ENCODE measurements around the gene SLC35F2.
A peak's percentile ranks its signal among the peaks of the same experiment; 100 is the strongest.

Gene SLC35F2

DNA sequence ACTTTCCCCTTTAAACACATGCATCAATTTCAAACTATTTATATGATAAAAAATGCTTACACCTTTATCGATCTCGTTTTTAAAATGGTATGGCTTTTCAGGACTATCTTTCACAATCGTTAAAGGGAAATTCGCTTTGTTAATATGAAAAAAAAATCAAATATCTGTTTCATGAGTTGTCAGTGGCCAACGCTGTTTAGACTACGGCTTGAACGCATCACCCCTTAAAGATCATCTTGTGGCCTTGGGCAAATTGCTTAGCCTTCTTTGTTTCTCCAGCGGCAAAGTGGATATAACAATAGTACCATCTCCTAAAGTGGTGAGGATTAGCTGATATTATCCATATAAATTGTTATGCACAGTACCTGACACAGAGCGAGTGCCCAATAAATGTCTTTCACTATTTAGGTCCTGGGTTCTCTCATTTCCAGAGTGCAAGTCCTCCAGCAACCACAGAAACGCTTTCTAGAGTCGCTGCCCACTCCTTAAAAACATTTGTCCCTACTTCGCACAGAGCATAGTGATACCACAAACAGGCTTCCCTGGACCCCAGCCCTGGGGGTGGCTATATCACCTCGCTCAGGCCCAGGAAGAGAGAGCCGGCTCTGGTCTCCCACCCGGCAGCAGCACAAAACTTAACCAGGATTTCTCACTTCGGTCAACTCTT, 904 bp downstream of the SLC35F2 start:
- peak; percentile 17; the same call in 2 of the 3 replicates for ATAC-seq
- TF ChIP-seq, protein P1, sequence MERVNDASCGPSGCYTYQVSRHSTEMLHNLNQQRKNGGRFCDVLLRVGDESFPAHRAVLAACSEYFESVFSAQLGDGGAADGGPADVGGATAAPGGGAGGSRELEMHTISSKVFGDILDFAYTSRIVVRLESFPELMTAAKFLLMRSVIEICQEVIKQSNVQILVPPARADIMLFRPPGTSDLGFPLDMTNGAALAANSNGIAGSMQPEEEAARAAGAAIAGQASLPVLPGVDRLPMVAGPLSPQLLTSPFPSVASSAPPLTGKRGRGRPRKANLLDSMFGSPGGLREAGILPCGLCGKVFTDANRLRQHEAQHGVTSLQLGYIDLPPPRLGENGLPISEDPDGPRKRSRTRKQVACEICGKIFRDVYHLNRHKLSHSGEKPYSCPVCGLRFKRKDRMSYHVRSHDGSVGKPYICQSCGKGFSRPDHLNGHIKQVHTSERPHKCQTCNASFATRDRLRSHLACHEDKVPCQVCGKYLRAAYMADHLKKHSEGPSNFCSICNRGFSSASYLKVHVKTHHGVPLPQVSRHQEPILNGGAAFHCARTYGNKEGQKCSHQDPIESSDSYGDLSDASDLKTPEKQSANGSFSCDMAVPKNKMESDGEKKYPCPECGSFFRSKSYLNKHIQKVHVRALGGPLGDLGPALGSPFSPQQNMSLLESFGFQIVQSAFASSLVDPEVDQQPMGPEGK (CRISPR knock-in tag; IDR thresholded peaks at IDR 0.05; ENCODE audit: borderline replicate concordance): no peak
- TF ChIP-seq, protein P2, sequence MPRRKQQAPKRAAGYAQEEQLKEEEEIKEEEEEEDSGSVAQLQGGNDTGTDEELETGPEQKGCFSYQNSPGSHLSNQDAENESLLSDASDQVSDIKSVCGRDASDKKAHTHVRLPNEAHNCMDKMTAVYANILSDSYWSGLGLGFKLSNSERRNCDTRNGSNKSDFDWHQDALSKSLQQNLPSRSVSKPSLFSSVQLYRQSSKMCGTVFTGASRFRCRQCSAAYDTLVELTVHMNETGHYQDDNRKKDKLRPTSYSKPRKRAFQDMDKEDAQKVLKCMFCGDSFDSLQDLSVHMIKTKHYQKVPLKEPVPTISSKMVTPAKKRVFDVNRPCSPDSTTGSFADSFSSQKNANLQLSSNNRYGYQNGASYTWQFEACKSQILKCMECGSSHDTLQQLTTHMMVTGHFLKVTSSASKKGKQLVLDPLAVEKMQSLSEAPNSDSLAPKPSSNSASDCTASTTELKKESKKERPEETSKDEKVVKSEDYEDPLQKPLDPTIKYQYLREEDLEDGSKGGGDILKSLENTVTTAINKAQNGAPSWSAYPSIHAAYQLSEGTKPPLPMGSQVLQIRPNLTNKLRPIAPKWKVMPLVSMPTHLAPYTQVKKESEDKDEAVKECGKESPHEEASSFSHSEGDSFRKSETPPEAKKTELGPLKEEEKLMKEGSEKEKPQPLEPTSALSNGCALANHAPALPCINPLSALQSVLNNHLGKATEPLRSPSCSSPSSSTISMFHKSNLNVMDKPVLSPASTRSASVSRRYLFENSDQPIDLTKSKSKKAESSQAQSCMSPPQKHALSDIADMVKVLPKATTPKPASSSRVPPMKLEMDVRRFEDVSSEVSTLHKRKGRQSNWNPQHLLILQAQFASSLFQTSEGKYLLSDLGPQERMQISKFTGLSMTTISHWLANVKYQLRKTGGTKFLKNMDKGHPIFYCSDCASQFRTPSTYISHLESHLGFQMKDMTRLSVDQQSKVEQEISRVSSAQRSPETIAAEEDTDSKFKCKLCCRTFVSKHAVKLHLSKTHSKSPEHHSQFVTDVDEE (CRISPR knock-in tag; IDR thresholded peaks at IDR 0.05): no peak
- TF ChIP-seq GLIS3 (CRISPR knock-in tag; IDR thresholded peaks at IDR 0.05): no peak
- no peak for TF ChIP-seq ZFP30 (CRISPR knock-in tag; IDR thresholded peaks at IDR 0.05)
- TF ChIP-seq SNAI2 (CRISPR knock-in tag; IDR thresholded peaks at IDR 0.05): no peak
- no peak for TF ChIP-seq BACH2 (CRISPR knock-in tag; IDR thresholded peaks at IDR 0.05; ENCODE audit: borderline replicate concordance)
- TF ChIP-seq ZFP3 (CRISPR knock-in tag; IDR thresholded peaks at IDR 0.05): no peak
- TF ChIP-seq ZNF565 (CRISPR knock-in tag; conservative IDR thresholded peaks at IDR 0.05; ENCODE audit: low read depth): no peak
- no peak for TF ChIP-seq ZNF70 (CRISPR knock-in tag; IDR thresholded peaks at IDR 0.05)
- no peak for TF ChIP-seq ISL1 (CRISPR knock-in tag; IDR thresholded peaks at IDR 0.05)
- TF ChIP-seq, protein P3, sequence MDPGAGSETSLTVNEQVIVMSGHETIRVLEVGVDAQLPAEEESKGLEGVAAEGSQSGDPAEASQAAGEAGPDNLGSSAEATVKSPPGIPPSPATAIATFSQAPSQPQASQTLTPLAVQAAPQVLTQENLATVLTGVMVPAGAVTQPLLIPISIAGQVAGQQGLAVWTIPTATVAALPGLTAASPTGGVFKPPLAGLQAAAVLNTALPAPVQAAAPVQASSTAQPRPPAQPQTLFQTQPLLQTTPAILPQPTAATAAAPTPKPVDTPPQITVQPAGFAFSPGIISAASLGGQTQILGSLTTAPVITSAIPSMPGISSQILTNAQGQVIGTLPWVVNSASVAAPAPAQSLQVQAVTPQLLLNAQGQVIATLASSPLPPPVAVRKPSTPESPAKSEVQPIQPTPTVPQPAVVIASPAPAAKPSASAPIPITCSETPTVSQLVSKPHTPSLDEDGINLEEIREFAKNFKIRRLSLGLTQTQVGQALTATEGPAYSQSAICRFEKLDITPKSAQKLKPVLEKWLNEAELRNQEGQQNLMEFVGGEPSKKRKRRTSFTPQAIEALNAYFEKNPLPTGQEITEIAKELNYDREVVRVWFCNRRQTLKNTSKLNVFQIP (CRISPR knock-in tag; IDR thresholded peaks at IDR 0.05; ENCODE audit: borderline replicate concordance, low read depth): no peak

DNA sequence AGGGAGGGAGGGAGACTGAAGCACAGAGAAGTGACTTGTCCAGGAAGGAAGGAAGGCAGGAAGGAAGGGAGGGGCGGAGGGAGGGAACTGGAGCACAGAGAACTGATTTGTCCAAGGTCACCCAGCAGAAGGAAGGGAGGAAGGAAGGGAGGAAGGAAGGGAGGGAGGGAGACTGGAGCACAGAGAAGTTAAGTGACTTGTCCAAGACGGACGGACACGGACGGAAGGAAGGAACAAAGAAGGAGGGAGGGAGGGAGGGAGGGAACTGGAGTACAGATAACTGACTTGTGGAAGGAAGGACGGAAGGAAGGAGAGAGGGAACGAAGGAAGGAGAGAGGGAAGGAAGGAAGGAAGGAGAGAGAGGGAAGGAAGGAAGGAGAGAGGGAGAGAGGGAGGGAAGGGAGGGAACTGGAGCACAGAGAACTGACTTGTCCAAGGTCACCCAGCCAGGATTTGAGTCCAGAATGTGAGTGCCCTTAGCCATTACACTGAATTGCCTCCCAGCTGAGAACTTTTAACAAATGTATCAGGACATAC, 1.5 kb downstream of the SLC35F2 start:
- TF ChIP-seq, protein P3 (CRISPR knock-in tag; IDR thresholded peaks at IDR 0.05; ENCODE audit: borderline replicate concordance, low read depth): no peak
- TF ChIP-seq, protein P1 (CRISPR knock-in tag; IDR thresholded peaks at IDR 0.05; ENCODE audit: borderline replicate concordance): no peak
- TF ChIP-seq ZNF70 (CRISPR knock-in tag; IDR thresholded peaks at IDR 0.05): no peak
- no peak for TF ChIP-seq ISL1 (CRISPR knock-in tag; IDR thresholded peaks at IDR 0.05)
- no peak for TF ChIP-seq ESRRG (CRISPR knock-in tag; IDR thresholded peaks at IDR 0.05)
- ATAC-seq: no peak

DNA sequence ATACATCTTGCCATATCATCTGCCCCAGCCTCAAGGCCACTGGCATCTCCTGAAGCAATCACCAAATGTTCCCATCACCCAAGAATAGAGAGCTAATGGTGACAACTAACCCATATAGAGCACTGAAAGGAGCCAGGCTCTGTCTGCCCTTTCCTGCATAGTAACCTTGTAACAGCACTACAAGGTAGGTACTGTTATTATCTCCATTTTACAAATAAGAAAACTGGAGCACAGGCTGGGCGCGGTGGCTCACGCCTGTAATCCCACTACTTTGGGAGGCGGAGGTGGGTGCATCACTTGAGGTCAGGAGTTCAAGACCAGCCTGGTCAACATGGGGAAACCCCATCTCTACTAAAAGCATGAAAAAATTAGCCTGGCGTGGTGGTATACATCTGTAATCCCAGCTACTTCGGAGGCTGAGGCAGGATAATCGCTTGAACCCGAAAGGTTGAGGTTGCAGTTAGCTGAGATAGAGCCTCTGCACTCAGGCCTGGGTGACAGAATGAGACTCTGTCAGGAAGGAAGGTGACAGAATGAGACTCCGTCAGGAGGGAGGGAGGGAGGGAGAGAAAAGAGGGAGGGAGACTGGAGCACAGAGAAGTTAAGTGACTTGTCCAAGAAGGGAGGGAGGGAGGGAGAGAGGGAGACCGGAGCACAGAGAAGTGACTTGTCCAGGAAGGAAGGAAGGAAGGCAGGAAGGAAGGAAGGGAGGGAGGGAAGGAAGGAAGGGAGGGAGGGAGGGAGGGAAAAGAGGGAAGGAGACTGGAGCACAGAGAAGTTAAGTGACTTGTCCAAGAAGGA, 2.2 kb downstream of the SLC35F2 start:
- ATAC-seq: no peak
- TF ChIP-seq RARB (CRISPR knock-in tag; IDR thresholded peaks at IDR 0.05) (no peak), TCF4 (CRISPR knock-in tag; IDR thresholded peaks at IDR 0.05; ENCODE audit: borderline replicate concordance) (no peak), BACH2 (CRISPR knock-in tag; IDR thresholded peaks at IDR 0.05; ENCODE audit: borderline replicate concordance) (no peak), ZFP3 (CRISPR knock-in tag; IDR thresholded peaks at IDR 0.05) (no peak), GLIS3 (CRISPR knock-in tag; IDR thresholded peaks at IDR 0.05) (no peak), ZNF8 (CRISPR knock-in tag; IDR thresholded peaks at IDR 0.05) (no peak), PPARA (CRISPR knock-in tag; IDR thresholded peaks at IDR 0.05; ENCODE audit: borderline replicate concordance) (no peak), ARNTL (CRISPR knock-in tag; IDR thresholded peaks at IDR 0.05; ENCODE audit: borderline replicate concordance, low read depth) (no peak), ZNF70 (CRISPR knock-in tag; IDR thresholded peaks at IDR 0.05) (no peak), OSR1 (CRISPR knock-in tag; IDR thresholded peaks at IDR 0.05) (no peak)
- TF ChIP-seq, protein P4, sequence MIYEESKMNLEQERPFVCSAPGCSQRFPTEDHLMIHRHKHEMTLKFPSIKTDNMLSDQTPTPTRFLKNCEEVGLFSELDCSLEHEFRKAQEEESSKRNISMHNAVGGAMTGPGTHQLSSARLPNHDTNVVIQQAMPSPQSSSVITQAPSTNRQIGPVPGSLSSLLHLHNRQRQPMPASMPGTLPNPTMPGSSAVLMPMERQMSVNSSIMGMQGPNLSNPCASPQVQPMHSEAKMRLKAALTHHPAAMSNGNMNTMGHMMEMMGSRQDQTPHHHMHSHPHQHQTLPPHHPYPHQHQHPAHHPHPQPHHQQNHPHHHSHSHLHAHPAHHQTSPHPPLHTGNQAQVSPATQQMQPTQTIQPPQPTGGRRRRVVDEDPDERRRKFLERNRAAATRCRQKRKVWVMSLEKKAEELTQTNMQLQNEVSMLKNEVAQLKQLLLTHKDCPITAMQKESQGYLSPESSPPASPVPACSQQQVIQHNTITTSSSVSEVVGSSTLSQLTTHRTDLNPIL (CRISPR knock-in tag; IDR thresholded peaks at IDR 0.05; ENCODE audit: low read depth): no peak
- TF ChIP-seq, protein P3 (CRISPR knock-in tag; IDR thresholded peaks at IDR 0.05; ENCODE audit: borderline replicate concordance, low read depth): no peak

All from SK-N-SH treated with all-trans-retinoic acid at 6 μM for 48 hours (cell line).